Measurements from ENCODE around the gene IL10RB. TPM values are rescaled to one million over a fixed set of nuclear protein-coding genes. Genes with fewer than 3 reads are reported as not detected.

Gene IL10RB
- total and polyA plus RNA-seq, 2 of the 8 experiments (the other 6 are each of a cell fraction or from before 2014, with no cell fraction given), result 2.7 to 3.2 TPM

DNA sequence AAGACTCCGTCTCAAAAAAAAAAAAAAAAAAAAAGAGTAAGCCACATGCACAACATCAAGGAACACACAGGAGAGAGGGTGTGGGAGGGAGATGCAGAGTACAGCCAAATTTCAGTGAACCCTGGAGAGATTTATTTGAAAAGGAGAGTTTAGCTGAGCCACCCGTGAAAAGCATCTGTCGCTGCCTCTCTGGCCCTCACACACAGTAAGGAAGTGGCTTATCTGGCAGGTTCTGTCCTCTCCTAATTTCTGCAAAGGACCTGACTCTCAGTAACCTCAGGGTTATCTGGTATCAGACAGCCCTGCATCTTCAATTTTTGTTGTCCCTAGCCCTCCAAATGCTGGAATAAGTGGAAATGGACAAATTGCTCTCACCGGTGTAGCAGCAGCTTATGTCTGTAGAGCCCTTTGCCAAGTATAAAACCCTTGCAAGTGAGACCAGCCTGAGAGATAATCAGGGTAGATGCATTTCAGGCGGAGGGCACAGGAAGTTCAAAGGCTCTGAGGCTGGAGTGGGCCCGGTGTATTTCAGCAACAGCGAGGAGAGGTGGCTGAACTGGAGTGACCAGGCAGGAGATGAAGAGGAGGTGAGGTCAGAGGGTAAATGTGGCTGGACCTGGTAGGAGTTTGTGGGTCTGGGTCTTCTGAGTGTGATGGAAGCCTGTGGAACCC is 16.7 kb upstream of the IL10RB start (continued):
- TF ChIP-seq, protein P1, sequence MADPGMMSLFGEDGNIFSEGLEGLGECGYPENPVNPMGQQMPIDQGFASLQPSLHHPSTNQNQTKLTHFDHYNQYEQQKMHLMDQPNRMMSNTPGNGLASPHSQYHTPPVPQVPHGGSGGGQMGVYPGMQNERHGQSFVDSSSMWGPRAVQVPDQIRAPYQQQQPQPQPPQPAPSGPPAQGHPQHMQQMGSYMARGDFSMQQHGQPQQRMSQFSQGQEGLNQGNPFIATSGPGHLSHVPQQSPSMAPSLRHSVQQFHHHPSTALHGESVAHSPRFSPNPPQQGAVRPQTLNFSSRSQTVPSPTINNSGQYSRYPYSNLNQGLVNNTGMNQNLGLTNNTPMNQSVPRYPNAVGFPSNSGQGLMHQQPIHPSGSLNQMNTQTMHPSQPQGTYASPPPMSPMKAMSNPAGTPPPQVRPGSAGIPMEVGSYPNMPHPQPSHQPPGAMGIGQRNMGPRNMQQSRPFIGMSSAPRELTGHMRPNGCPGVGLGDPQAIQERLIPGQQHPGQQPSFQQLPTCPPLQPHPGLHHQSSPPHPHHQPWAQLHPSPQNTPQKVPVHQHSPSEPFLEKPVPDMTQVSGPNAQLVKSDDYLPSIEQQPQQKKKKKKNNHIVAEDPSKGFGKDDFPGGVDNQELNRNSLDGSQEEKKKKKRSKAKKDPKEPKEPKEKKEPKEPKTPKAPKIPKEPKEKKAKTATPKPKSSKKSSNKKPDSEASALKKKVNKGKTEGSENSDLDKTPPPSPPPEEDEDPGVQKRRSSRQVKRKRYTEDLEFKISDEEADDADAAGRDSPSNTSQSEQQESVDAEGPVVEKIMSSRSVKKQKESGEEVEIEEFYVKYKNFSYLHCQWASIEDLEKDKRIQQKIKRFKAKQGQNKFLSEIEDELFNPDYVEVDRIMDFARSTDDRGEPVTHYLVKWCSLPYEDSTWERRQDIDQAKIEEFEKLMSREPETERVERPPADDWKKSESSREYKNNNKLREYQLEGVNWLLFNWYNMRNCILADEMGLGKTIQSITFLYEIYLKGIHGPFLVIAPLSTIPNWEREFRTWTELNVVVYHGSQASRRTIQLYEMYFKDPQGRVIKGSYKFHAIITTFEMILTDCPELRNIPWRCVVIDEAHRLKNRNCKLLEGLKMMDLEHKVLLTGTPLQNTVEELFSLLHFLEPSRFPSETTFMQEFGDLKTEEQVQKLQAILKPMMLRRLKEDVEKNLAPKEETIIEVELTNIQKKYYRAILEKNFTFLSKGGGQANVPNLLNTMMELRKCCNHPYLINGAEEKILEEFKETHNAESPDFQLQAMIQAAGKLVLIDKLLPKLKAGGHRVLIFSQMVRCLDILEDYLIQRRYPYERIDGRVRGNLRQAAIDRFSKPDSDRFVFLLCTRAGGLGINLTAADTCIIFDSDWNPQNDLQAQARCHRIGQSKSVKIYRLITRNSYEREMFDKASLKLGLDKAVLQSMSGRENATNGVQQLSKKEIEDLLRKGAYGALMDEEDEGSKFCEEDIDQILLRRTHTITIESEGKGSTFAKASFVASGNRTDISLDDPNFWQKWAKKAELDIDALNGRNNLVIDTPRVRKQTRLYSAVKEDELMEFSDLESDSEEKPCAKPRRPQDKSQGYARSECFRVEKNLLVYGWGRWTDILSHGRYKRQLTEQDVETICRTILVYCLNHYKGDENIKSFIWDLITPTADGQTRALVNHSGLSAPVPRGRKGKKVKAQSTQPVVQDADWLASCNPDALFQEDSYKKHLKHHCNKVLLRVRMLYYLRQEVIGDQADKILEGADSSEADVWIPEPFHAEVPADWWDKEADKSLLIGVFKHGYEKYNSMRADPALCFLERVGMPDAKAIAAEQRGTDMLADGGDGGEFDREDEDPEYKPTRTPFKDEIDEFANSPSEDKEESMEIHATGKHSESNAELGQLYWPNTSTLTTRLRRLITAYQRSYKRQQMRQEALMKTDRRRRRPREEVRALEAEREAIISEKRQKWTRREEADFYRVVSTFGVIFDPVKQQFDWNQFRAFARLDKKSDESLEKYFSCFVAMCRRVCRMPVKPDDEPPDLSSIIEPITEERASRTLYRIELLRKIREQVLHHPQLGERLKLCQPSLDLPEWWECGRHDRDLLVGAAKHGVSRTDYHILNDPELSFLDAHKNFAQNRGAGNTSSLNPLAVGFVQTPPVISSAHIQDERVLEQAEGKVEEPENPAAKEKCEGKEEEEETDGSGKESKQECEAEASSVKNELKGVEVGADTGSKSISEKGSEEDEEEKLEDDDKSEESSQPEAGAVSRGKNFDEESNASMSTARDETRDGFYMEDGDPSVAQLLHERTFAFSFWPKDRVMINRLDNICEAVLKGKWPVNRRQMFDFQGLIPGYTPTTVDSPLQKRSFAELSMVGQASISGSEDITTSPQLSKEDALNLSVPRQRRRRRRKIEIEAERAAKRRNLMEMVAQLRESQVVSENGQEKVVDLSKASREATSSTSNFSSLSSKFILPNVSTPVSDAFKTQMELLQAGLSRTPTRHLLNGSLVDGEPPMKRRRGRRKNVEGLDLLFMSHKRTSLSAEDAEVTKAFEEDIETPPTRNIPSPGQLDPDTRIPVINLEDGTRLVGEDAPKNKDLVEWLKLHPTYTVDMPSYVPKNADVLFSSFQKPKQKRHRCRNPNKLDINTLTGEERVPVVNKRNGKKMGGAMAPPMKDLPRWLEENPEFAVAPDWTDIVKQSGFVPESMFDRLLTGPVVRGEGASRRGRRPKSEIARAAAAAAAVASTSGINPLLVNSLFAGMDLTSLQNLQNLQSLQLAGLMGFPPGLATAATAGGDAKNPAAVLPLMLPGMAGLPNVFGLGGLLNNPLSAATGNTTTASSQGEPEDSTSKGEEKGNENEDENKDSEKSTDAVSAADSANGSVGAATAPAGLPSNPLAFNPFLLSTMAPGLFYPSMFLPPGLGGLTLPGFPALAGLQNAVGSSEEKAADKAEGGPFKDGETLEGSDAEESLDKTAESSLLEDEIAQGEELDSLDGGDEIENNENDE (IDR thresholded peaks at IDR 0.05; ENCODE audit: insufficient replicate concordance, low read length), result no peak
- TF ChIP-seq YY1 (IDR thresholded peaks at IDR 0.05; ENCODE audit: low read depth, low read length), result no peak

Data from H1 (cell line).